HG03039 (cell line): ENCODE data around the gene MICU2.

Source experiments
- ATAC-seq: cut with Tn5 transposase; IDR thresholded peaks from one replicate; pipeline ENCODE4 v1.9.1; 2021; ENCODE audit warnings: mild to moderate bottlenecking, moderate library complexity; ENCODE audit not compliant: unreplicated experiment

The MICU2 gene

GRCh38 chr13:21548577-21548976 is 55.4 kb downstream of the MICU2 start:
- ATAC-seq, result no peak

GRCh38 chr13:21546372-21546771 is 57.6 kb downstream of the MICU2 start:
- no peak for ATAC-seq

DNA sequence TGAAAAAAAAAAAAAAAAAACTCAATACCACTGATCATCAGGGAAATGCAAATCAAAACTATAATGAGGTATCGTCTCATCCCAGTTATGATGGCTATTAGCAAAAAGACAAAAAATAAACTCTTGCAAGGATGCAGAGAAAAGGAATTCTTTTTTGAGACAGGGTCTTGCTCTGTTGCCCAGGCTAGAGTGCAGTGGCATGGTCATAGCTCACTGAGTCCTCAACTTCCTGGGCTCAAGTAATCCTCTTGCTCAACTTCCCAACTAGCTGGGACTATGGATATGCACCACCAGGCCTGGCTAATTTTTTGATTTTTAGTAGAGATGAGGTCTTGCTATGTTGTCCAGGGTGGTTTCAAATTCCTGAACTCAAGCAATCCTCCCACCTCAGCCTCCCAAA is 59.5 kb downstream of the MICU2 start:
- no peak for ATAC-seq

DNA sequence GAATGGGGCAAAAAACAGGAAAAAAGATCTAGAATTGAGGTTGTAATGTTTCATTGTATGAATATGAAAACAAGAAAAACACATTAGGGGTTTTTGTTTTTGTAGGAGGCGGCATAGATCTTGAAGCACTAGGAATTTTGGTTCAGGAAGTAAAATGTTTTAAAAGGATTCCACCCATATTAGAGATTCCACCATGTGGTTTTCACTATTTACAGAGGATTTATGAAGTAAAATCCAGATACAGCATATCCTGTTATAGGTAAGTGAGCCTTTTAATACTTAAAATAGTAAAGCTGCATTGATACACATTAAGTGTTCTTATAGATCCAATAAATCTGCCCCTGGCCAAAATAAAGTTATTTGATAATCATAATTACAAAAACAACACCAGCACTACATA is 61.4 kb downstream of the MICU2 start:
- no peak for ATAC-seq

DNA sequence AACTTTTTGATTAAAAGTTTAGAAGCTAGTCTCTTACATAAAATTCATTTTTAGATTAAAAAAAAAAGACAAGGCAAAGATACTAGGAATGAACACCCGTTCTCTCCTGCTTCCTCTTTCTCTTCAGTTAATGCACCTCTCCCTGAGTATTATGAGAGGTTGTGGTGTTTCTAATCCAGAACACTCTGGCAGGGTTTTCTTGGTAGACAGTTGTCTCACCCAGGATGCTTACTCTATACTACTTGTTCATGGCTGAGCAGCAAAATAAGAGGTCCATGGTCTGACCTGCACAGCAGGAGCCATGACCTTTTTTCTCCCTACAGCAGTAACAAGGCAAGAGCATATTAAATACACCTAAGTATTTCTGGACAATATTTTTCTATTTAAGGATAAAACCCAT is 62.0 kb downstream of the MICU2 start:
- ATAC-seq, result no peak

GRCh38 chr13:21541271-21541670 is 62.7 kb downstream of the MICU2 start:
- no peak for ATAC-seq

DNA sequence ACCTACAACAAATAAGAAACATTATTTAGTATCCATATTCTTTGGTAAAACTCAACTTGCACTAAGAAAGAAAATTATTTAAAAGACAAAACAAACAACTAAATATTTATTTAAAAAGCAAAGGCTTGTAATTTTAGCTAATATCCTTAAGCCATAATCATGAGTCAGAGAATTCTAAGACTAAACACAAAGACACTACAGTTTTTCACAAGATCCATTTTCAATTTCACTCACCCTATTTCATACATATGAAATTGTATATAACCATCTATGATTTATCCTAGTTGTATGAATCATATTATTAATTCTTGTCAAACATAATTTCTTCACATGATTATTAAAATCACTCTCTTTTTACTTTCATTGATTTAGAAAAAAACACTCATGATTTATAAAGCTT is 64.3 kb downstream of the MICU2 start:
- no peak for ATAC-seq

- no peak for ATAC-seq
Observed at GRCh38 chr13:21538753-21539152, 65.2 kb downstream of the MICU2 start.

DNA sequence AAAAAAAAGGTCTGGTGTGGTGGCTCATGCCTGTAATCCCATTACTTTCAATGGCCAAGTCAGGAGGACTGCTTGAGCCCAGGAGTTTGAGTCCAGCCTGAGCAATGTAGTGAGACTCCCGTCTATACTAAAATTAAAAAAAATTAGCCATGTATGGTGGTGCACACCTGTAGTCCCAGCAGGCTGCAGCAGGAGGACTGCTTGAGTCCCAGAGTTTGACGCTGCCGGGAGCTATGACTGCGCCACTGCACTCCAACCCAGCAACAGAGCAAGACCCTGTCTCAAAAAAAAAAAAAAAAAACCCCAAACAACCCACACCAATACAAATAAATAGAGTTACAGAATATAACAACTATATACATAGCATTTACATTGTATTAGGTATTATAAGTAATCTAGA is 65.7 kb downstream of the MICU2 start:
- ATAC-seq, result no peak

DNA sequence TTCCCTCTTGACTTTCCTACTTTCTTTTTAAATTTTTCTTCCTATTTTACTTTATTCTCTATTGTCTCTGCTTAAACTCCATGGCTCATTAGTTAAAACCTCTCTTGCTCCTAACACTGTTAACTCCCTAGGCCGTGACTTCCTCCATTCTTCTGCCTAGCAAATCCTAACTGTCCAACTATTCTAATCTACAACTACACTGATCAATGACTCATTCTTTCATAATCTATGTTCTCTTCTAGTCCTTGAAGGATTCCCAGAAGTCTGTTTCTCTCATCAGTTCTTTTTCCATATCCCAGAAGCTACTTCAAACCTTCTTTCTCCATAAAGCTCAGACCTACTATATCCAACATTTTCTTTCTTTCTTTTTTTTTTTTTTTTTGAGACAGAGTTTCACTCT is 66.9 kb downstream of the MICU2 start:
- no peak for ATAC-seq

DNA sequence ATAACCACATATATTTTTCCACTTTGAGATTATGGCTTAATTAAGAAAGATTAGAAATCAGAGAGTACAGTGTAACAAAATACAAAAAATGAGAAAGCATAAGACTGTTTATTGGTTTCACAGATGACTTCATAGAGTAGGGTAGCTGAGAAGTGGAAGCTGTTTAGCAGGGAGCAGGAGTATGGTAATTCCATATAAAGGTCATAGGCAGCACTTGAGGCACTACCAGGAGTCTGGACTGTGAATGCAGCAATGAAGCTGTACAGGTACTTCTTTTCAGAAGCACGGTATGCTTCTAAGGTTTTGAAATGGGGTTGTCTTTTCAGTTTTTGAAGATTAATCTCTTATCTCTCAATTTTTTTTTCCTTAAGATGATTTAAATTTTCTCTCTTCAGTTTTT is 69.2 kb downstream of the MICU2 start:
- no peak for ATAC-seq

GRCh38 chr13:21531455-21531854 is 72.5 kb downstream of the MICU2 start:
- no peak for ATAC-seq

- ATAC-seq, result no peak
Observed at GRCh38 chr13:21530656-21531055, 73.3 kb downstream of the MICU2 start.

GRCh38 chr13:21529146-21529893 is 74.7 kb downstream of the MICU2 start:
- ATAC-seq, result no peak

DNA sequence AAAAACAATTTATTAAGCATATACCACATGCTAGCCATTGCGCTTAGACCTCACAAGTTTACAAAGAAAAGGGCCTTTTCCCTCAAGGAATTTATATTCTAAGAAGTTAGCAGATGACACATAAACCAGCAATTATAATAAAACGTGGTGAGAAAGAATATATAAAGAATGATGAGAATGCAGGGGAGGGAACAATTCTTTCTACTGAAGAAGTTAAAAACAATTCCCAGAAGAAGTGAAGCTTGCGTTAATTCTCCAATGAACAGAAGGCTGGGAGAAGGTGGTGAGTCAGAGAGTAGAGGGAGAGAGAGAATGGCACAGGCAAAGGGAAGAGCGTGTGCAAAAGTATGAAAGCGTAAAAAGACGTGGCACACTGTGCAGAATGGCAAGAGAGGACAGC is 75.4 kb downstream of the MICU2 start:
- no peak for ATAC-seq

DNA sequence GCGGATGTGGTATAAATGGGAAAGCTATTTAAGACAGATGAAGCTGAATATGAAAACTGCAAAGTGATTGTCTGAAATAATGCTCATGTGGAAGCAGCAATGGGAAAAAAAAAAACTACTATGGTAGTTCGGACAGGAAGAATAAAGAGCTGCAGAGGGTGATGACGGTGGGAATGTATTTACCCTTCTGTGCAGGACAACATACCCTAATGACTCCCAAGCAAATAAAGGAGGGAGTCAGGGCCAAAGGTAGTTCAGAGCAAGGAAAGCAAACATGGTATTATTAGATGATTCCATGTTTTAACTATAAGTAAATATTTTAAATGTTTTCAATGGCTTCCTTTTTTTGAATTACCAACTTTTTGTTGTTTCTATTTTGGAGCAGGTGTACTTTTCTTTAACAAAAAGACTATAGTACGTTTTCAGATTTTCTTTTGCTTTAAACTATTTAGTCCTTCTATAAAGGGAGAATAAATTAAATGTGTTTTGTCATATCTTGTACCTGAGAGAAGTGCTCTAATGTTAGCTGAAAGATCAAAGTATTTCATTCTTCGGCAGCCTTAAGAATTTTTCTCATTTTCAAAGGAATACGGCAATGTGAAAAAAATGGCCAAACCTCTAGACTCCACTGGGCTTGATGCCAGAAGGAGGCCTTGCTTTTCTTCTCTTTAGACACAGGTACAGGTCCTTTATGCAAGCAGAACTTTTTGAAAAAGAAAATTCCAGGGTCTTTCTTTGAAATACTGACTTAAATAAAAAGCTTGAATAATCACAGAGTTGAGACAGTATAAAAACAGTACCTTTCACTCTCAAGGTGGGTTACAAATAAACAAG is 77.0 kb downstream of the MICU2 start:
- no peak for ATAC-seq

- no peak for ATAC-seq
Observed at GRCh38 chr13:21522847-21523246, 81.1 kb downstream of the MICU2 start.

DNA sequence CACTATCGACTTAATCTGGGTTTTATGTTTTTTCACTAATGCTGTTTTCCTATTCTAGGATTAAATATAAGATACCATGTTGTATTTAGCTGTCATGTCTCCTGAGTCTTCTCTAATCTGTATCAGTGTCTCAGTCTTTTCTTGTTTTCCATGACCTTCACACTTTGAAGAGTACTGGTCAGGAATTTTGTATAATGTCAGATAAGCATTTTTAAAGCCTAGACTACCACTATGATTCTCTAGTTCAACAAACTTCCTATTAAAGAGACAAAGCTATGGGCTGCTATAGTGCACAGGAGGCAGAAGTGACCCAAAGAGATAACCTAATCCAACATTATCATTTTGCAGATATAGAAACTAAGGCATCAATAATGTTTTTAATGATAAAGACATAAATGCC is 81.8 kb downstream of the MICU2 start:
- ATAC-seq, result no peak

DNA sequence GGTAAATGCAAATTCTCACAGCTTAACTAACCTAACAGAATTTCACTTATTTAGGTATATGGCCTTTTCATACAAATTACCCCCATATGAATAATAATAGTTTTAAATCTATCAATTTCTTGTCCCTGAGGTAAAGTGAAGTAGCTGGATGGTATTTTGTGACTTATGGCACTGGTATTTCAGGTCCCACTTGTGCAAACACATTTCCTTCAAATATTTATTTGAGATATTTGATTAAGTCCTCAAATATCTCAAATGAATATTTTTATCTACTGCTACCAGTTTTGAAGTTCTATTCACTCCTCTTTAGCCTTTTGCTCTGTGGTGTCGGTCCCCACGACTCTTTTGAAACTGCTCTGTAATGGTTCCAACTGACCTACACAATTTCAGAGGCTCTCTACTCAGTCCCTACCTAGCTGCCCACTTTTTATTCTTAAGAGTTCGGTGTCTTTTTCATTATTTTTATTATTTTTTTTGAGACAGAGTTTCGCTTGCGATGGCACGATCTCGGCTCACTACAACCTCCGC is 85.3 kb downstream of the MICU2 start:
- no peak for ATAC-seq

- no peak for ATAC-seq
Observed at GRCh38 chr13:21517576-21517975, 86.4 kb downstream of the MICU2 start.

- ATAC-seq, result no peak
Observed at GRCh38 chr13:21516805-21517204, 87.2 kb downstream of the MICU2 start.

- no peak for ATAC-seq
Observed at GRCh38 chr13:21511849-21512248, 92.1 kb downstream of the MICU2 start.
